Sigmoid colon (tissue), 7 donors: ENCODE measurements around the gene PADI1. TPM values are rescaled to one million over a fixed set of nuclear protein-coding genes. Genes with fewer than 3 reads are reported as not detected.

Source experiments
- DNase-seq: peaks from one replicate; pipeline ENCODE4 v3.0.0-alpha.2; 2019
- H3K27ac ChIP-seq, 4 donors: fragments of 200-600 bp; sonication (generic); one replicate each; pipeline ENCODE4 v1.5.1; 2016 to 2019; ENCODE audit warnings: mild to moderate bottlenecking in 1 of 4
- H3K27me3 ChIP-seq, 3 donors: fragments of 200-600 bp; sonication (generic); one replicate each; pipeline ENCODE4 v1.5.1; 2019; ENCODE audit warnings: mild to moderate bottlenecking in 1 of 3
- H3K36me3 ChIP-seq, 4 donors: fragments of 200-600 bp; sonication (generic); one replicate each; pipeline ENCODE4 v1.5.1; 2016 to 2019
- H3K4me1 ChIP-seq, 4 donors: fragments of 200-600 bp; sonication (generic); one replicate each; pipeline ENCODE4 v1.5.1; 2017 to 2019
- H3K4me3 ChIP-seq, 4 donors: fragments of 200-600 bp; sonication (generic); one replicate each; pipeline ENCODE4 v1.5.1; 2017 to 2019; ENCODE audit warnings: mild to moderate bottlenecking in 2 of 4, moderate library complexity in 1 of 4
- H3K9me3 ChIP-seq, 4 donors: fragments of 200-600 bp in 3 of 4; sonication (generic) in 3 of 4; one replicate each; pipeline versions ENCODE4 v1.5.1 to v1.6.1; 2013 to 2019
- EP300 ChIP-seq, 4 donors: sonication (generic); formaldehyde crosslinking; IDR thresholded peaks; one replicate each; pipeline ENCODE4 v1.6.1; 2017; ENCODE audit warnings: antibody characterized with exemption in 4 of 4
- POLR2A ChIP-seq, 2 donors: fragments of 450-650 bp; IDR thresholded peaks; one replicate each; pipeline ENCODE4 v1.6.1; 2016; ENCODE audit warnings: antibody characterized with exemption in 2 of 2, mild to moderate bottlenecking in 2 of 2, moderate library complexity in 2 of 2
- POLR2AphosphoS5 ChIP-seq, 4 donors: sonication (generic); formaldehyde crosslinking; IDR thresholded peaks; one replicate each; pipeline ENCODE4 v1.6.1; 2017; ENCODE audit warnings: antibody characterized with exemption in 4 of 4
- WGBS, 2 donors: extraction: QIAGEN DNeasy Blood & Tissue Kit; methylation state at CpG; one replicate each; pipeline ENCODE4 v1.1.7; 2013; 5-methylcytosine and 5-hydroxymethylcytosine counted together
- intact Hi-C: fragments of 100-400 bp; cut with DNase I; formaldehyde crosslinking; loops from one replicate; pipeline ENCODE4 v1.15.1; 2023
- polyA plus RNA-seq, 3 donors: library from polyadenylated mRNA; stranded (reverse); fragments of 200-250 nt; gene quantifications; one replicate each; pipeline ENCODE4 v1.2.3, GENCODE V29; 2013
- total RNA-seq, 4 donors: library from RNA; depleted of rRNA; stranded (reverse); fragments of >200 nt; gene quantifications; one replicate each; pipeline ENCODE4 v1.1.0, GENCODE V29; 2016
- TF ChIP-seq, protein P1 (sequence below), 4 experiments: fragments of 450-650 bp in 3 of 4; fragments of 200-600 bp in 1 of 4; IDR thresholded peaks; one replicate each; pipeline ENCODE4 v1.5.1; 2016 to 2019; ENCODE audit warnings: antibody characterized with exemption in 4 of 4, mild to moderate bottlenecking in 3 of 4, moderate library complexity in 2 of 4
- donor health status: healthy with polysubstance abuse.
- donor health status: Bipolar disorder and iron deficiency.
- donor health status: healthy.

Gene PADI1
- total and polyA plus RNA-seq, 7 donors: under 0.01 to 0.92 (median 0.63) TPM; not detected in 4

DNA sequence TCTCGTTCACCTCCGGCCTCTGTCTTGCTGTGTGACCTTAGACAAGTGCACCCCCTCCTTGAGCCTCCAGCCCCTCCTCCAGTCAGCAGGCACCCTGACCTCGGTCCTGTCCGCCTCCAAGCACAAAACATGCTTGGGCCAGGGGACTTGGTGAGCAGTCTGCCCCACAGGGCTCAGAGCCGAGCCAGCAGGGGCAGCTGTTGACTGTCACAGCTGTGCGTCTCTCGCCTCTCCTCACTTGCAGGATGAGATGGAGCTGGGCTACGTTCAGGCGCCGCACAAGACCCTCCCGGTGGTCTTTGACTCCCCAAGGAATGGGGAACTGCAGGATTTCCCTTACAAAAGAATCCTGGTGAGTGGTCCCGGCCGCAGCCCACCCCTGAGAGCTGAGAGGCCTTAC is 68.2 kb downstream of the PADI1 start:
- H3K4me1 ChIP-seq: no peaks in the 10 kb centered on the region
- no peak for TF ChIP-seq EP300 (IDR thresholded peaks at IDR 0.05)
- TF ChIP-seq POLR2A (IDR thresholded peaks at IDR 0.05): no peak
- TF ChIP-seq, protein P1, sequence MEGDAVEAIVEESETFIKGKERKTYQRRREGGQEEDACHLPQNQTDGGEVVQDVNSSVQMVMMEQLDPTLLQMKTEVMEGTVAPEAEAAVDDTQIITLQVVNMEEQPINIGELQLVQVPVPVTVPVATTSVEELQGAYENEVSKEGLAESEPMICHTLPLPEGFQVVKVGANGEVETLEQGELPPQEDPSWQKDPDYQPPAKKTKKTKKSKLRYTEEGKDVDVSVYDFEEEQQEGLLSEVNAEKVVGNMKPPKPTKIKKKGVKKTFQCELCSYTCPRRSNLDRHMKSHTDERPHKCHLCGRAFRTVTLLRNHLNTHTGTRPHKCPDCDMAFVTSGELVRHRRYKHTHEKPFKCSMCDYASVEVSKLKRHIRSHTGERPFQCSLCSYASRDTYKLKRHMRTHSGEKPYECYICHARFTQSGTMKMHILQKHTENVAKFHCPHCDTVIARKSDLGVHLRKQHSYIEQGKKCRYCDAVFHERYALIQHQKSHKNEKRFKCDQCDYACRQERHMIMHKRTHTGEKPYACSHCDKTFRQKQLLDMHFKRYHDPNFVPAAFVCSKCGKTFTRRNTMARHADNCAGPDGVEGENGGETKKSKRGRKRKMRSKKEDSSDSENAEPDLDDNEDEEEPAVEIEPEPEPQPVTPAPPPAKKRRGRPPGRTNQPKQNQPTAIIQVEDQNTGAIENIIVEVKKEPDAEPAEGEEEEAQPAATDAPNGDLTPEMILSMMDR (IDR thresholded peaks at IDR 0.05): no peak
- TF ChIP-seq POLR2AphosphoS5 (IDR thresholded peaks at IDR 0.05): no peak
- intact Hi-C loops: no loop called here
- DNase-seq: no peak
- H3K36me3 ChIP-seq: no peaks in the 10 kb centered on the region
- no peak overlapping the region for H3K4me3 ChIP-seq
- peaks cover 0 to 12% (median 0%) of the 10 kb centered on the region in 3 donors for H3K27me3 ChIP-seq
- H3K9me3 ChIP-seq: no peaks in the 10 kb centered on the region
- no peak overlapping the region for H3K27ac ChIP-seq
- 82 to 83% methylated on average over 13 of the region's 13 CpGs for WGBS, 2 donors

GRCh38 chr1:17274186-17275170 is 69.5 kb downstream of the PADI1 start:
- Histone ChIP-seq H3K9me3 (no peaks in the 10 kb centered on the region), H3K27me3 (peaks cover 0 to 12% (median 0%) of the 10 kb centered on the region in 3 donors), H3K27ac (no peak overlapping the region), H3K36me3 (no peaks in the 10 kb centered on the region), H3K4me3 (no peak overlapping the region), H3K4me1 (no peaks in the 10 kb centered on the region)
- DNase-seq: peak; percentile 50
- 36 to 49% methylated on average over 15 of the region's 15 CpGs for WGBS, 2 donors
- TF ChIP-seq EP300 (IDR thresholded peaks at IDR 0.05): no peak
- TF ChIP-seq, protein P1 (IDR thresholded peaks at IDR 0.05): no peak
- TF ChIP-seq POLR2A (IDR thresholded peaks at IDR 0.05): no peak
- no peak for TF ChIP-seq POLR2AphosphoS5 (IDR thresholded peaks at IDR 0.05)
- intact Hi-C loops: no loop called here

- DNase-seq: no peak
- no peak overlapping the region for H3K4me3 ChIP-seq
- no peaks in the 10 kb centered on the region for H3K36me3 ChIP-seq
- H3K9me3 ChIP-seq: no peaks in the 10 kb centered on the region
- no peaks in the 10 kb centered on the region for H3K4me1 ChIP-seq
- WGBS, 2 donors: 41 to 45% methylated on average over 11 of the region's 11 CpGs
- H3K27me3 ChIP-seq: peaks cover 0 to 20% (median 0%) of the 10 kb centered on the region in 3 donors
- H3K27ac ChIP-seq: no peak overlapping the region
- TF ChIP-seq, protein P1 (IDR thresholded peaks at IDR 0.05): no peak
- TF ChIP-seq EP300 (IDR thresholded peaks at IDR 0.05) (no peak), POLR2A (IDR thresholded peaks at IDR 0.05) (no peak), POLR2AphosphoS5 (IDR thresholded peaks at IDR 0.05) (no peak)
- intact Hi-C loops: no loop called here
Measured at GRCh38 chr1:17276568-17276967, 71.6 kb downstream of the PADI1 start.

DNA sequence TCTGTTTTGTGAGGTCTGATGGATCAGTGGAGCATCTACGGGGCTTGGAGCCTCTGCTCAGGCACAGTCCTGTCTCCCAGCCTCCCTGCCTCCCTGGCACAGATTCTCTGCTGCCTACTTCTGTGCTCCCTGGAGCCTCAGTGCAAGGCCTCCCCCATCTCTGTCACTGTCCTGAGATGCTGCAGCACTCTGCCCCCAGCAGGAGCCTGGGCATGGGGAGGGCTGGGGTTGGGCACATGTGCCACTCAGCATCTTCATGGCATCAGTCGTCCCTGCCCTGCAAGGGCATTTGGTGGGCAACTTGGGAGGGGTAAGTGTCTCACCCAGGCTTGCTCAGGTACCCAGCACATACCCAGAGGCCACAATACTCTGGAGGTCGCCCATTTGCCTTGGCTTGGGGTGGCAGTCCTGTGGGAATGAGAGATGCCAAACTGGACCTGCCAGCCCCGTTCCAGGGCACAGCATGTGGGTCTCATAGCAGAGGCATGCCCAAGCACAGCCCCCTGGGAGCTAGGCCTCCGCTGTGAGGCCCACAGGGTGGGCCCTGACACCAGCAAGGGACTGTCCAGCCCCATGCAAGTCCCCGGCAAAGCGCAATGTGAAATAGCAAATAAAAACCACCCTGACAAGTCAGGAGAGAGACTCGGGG is 72.7 kb downstream of the PADI1 start:
- Histone ChIP-seq H3K4me3 (no peak overlapping the region), H3K4me1 (no peaks in the 10 kb centered on the region), H3K27ac (no peak overlapping the region), H3K36me3 (no peaks in the 10 kb centered on the region), H3K27me3 (peaks cover 0 to 20% (median 0%) of the 10 kb centered on the region in 3 donors), H3K9me3 (no peaks in the 10 kb centered on the region)
- 77 to 85% methylated on average over 8 of the region's 8 CpGs for WGBS, 2 donors
- intact Hi-C loops: no loop called here
- no peak for DNase-seq
- no peak for TF ChIP-seq EP300 (IDR thresholded peaks at IDR 0.05)
- TF ChIP-seq POLR2AphosphoS5 (IDR thresholded peaks at IDR 0.05): no peak
- TF ChIP-seq, protein P1 (IDR thresholded peaks at IDR 0.05): no peak
- no peak for TF ChIP-seq POLR2A (IDR thresholded peaks at IDR 0.05)
